GM20000 (cell line): Measurements from ENCODE around the gene PADI6.

ENCODE experiments used
- DNase-seq: peaks from one replicate; pipeline ENCODE4 v3.0.0; 2012; ENCODE audit warnings: low spot score
- CTCF ChIP-seq: IDR thresholded peaks from 2 replicates; pipeline ENCODE4 v1.5.1; 2012; ENCODE audit warnings: mild to moderate bottlenecking, control low read depth; ENCODE audit errors: extremely low read depth, missing control alignments

The PADI6 gene

GRCh38 chr1:17369466-17369865 lies 2.5 kb upstream of the PADI6 start:
- no peak for TF ChIP-seq CTCF
- no peak for DNase-seq

- no peak for DNase-seq
- TF ChIP-seq CTCF, result no peak
Observed at GRCh38 chr1:17370618-17371017, 1.4 kb upstream of the PADI6 start.

GRCh38 chr1:17372955-17373354 lies 959 bp downstream of the PADI6 start:
- DNase-seq, result no peak
- no peak for TF ChIP-seq CTCF

- TF ChIP-seq CTCF, result no peak
Observed at GRCh38 chr1:17375651-17376050, 3.7 kb downstream of the PADI6 start.

GRCh38 chr1:17377325-17377953 lies 5.4 kb downstream of the PADI6 start:
- TF ChIP-seq CTCF, result no peak
- DNase-seq, result no peak

More at GRCh38 chr1:17375651-17376050, 3.7 kb downstream of the PADI6 start:
- DNase-seq, result no peak

- TF ChIP-seq CTCF, result no peak
- DNase-seq, result no peak
Observed at GRCh38 chr1:17381161-17381560, 9.2 kb downstream of the PADI6 start.

GRCh38 chr1:17392199-17392740 lies 20.3 kb downstream of the PADI6 start:
- DNase-seq, result no peak
- no peak for TF ChIP-seq CTCF
